Mucosa of gallbladder (tissue), 1 donor: ENCODE data around the gene INF2. TPM values are rescaled to one million over a fixed set of nuclear protein-coding genes. Genes with fewer than 3 reads are reported as not detected.
A peak's percentile ranks its signal among the peaks of the same experiment; 100 is the strongest.

ENCODE experiments used
- DNase-seq: peaks from one replicate; pipeline ENCODE4 v3.0.0-alpha.2; 2020; ENCODE audit warnings: low spot score
- total RNA-seq: library from RNA; stranded (reverse); gene quantifications from one replicate; pipeline ENCODE4 v1.2.1, GENCODE V29; 2021
- donor health status: DM: no; HTN: no; CAD: no.

INF2 gene
- total RNA-seq, 1 donor from 2014 or later: 306 TPM

DNA sequence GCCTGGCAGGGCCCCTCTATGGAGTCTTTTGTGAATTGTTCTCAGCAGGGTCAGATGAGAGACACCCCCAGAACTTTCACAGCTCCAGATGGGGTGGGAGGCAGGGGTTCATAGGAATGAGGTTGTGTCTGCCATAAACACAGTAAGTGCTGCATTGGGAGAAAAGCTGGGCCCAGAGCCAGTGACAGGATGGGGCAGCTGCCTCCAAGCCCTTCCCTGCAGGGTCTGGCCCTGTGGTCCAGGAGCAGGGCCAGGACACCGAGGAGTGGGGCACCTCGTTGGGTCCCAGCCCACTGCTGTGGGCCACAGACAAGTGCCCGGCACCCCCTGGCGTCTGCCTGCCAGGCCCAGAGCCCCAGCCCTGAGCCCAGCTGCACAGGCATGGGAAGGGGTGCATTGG is 13.3 kb downstream of the INF2 start:
- no peak for DNase-seq

GRCh38 chr14:104703269-104703668 is 13.9 kb downstream of the INF2 start:
- no peak for DNase-seq

DNA sequence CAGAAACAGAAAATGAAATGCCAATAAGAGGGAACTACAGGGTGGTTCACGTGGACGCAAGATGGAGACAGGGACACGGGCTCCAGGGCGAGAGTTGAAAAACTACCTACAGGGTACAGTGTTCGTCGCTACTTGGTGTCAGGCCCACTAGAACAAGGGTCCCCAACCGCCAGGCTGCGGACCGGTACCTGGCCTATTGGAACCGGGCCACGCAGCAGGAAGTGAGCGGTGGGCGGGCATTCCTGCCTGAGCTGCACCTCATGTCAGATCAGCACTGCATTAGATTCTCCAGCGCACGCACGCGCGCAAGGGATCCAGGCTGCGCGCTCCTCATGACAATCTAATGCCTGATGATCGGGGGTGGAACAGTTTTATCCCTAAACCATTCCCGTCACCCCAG is 14.8 kb downstream of the INF2 start:
- no peak for DNase-seq

GRCh38 chr14:104705340-104706047 is 16.1 kb downstream of the INF2 start:
- no peak for DNase-seq

- DNase-seq: no peak
Observed at GRCh38 chr14:104706733-104707607, 17.6 kb downstream of the INF2 start.

DNA sequence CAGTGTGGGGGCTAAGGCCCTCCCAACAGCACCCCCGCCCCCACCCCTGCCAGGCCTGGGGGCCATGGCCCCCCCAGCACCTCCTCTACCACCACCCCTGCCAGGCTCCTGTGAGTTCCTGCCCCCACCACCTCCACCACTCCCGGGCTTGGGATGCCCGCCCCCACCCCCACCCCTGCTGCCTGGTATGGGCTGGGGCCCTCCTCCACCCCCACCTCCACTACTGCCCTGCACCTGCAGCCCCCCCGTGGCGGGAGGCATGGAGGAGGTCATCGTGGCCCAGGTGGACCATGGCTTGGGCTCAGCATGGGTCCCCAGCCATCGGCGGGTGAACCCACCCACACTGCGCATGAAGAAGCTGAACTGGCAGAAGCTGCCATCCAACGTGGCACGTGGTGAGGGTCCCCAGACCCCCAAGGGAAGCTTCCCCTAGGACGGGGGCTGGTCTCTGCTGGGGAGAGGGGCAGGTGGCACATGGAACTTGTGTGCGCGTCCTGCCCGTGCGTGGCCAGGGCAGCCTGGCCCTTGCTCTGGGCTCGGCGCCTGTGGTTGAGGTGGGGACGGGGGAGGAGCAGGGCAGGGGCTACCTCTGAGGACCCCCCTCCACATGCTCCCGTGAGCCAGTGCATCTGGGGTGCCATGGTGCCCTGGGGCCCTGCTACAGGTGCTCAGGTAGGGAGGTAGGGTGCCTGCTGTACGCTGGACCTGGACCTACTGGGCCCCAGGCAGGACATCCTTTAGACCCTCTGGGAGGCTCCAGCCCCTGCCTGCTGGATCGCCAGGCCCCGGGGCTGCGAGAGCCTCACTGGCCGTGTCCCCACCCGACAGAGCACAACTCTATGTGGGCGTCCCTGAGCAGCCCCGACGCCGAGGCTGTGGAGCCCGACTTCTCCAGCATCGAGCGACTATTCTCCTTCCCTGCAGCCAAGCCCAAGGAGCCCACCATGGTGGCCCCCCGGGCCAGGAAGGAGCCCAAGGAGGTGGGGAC is 18.5 kb downstream of the INF2 start:
- no peak for DNase-seq

- DNase-seq: peak; percentile 74
Observed at GRCh38 chr14:104708606-104709268, 19.3 kb downstream of the INF2 start.

DNA sequence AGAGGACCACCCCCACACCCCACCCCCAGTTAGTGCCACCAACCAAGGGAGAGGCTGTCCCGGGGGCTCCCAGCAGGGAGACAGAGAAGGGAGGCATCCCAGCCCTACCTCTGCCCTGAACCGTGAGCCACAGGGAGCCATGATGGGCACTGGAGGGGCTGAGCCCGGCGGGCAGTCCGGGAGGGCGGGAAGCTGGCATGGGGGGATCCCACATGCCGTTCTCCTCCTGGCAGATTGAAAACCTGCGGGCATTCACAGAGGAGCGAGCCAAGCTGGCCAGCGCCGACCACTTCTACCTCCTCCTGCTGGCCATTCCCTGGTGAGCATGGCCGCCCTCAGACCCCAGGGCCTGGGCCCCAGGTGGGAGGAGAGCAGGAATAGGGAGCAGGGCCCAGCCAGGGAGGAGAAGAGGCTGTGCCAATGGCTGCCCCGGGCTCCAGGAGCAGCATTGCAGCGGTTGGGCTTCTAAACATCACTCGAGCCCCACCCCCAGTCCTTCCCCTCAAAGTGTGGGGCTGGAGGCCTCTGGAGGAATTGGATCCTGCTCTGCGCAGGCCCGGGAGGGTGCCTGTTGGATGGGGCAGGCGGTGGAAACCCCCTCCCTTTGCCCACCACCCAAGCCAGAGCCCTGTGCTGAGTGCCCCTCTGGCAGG is 20.1 kb downstream of the INF2 start:
- no peak for DNase-seq

DNA sequence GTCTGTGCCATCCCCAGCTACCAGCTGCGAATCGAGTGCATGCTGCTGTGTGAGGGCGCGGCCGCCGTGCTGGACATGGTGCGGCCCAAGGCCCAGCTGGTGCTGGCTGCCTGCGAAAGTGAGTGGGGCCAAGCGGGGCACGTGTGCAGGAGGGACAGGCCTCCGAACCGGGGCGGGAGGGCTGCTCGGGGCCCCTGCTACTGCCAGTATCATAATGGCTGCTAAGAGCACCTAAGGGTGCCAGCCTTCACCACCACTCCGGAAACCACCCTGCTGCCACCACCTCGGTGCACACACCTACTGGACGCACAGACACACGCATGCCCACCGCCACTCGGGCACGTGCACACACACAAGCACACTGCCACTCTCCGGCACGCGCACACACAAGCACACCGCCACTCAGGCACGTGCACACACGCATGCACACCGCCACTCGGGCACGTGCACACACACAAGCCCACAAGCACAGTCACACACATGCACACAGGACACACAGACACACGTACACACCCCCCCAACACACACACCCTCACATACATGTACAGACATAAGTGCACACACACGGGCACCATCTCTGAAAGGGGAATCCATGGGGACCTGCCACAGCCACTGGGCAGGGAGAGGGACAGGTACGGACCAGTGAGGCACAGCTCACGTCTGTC is 20.8 kb downstream of the INF2 start:
- no peak for DNase-seq

GRCh38 chr14:104712881-104713734 is 23.7 kb downstream of the INF2 start:
- no peak for DNase-seq

GRCh38 chr14:104714066-104714465 is 24.6 kb downstream of the INF2 start:
- no peak for DNase-seq

GRCh38 chr14:104714681-104715080 is 25.3 kb downstream of the INF2 start:
- no peak for DNase-seq

DNA sequence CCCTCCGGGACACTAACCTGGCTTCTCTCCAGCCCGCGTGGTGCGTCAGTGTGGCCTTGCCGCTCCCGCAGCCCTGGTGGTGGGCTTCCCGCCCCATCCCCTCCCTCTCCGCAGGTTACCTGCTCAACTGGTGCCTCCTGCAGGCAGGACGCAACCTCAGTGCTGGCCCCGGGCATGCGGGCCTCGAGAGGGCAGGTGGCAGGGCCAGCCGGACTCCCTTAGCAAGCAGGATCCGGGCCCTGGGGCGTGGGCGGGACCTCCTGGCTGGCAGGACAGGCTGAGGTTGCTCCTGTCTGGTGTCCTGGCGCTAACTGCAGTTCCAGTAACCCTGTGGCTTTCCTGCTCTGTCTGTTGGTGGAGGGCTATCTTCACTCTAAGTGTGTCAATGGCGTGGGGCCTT is 26.0 kb downstream of the INF2 start:
- DNase-seq: no peak

GRCh38 chr14:104715871-104716270 is 26.5 kb downstream of the INF2 start:
- no peak for DNase-seq

GRCh38 chr14:104717137-104717536 is 27.7 kb downstream of the INF2 start:
- DNase-seq: no peak

GRCh38 chr14:104717646-104718045 is 28.2 kb downstream of the INF2 start:
- DNase-seq: no peak

GRCh38 chr14:104718147-104718546 is 28.7 kb downstream of the INF2 start:
- no peak for DNase-seq

DNA sequence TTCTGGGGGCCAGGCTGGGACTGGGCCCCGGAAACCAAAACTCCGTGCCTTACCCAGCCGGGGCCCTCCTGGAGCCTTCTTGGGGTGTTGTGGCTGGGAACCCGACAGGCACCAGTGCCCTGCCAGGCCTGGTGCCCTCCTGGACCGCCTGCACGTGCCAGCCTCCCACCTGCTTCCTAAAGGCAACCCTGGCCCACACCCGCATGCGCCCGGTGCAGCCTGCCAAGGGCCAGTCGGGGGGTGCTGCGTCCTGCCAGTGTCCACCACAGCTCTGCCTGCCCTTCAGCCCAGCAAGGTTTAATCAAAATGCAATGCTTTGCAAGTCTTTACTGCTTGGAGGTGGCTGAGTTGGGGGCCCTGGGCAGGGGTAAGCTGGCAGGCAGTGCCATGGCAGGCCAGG is 29.5 kb downstream of the INF2 start:
- DNase-seq: no peak

DNA sequence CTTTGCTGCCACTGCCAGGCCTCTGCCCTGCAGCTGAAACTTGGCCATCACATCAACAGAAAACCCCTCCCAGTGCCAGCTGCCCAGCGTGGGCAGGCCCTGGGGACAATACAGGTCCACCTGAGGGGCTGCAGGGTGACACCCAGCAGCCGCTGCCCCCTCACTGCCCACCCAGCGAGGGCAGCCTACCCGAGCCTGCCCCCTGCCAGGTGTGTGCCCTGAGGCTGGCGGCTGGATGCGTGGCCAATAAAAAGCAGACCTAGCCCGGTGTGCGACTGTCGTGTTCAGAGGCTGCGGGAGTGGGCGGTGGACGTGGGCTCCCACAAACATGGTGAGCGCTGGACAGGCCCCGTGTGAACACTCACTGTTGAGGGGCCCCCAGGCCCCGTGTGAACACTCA is 29.9 kb downstream of the INF2 start:
- DNase-seq: no peak
